ENCODE data around the gene NAT16.
"Not testable (repeated sequence)": the region's sequence is repeated elsewhere in the genome, so short reads cannot be mapped to it uniquely, and the experiment has no call there.

Gene NAT16

GRCh38 chr7:101133621-101134398, 46.3 kb downstream of the NAT16 start:
- H3K4me3 ChIP-seq: no peak overlapping the region
- peaks cover 0 to 3% (median 0%) of the 10 kb centered on the region in 11 experiments; a peak in 4 of 22 replicates for H3K27me3 ChIP-seq
- H3K9me3 ChIP-seq (replicated peaks in 1 of 11): no peaks in the 10 kb centered on the region
- H3K9ac ChIP-seq: no peak overlapping the region; a peak in 1 of 22 replicates
- H4K20me1 ChIP-seq: no peaks in the 10 kb centered on the region; a peak in 1 of 22 replicates
- TF ChIP-seq Cebpa-rat (IDR thresholded peaks at IDR 0.05): no peak
- peak overlapping the region in 1 of 11 experiments; percentile 49; a peak in 1 of 22 replicates for H3K27ac ChIP-seq
- H3K36me3 ChIP-seq: no peaks in the 10 kb centered on the region
- H3K4me1 ChIP-seq: peaks cover 33 to 68% (median 49%) of the 10 kb centered on the region in 10 experiments
- H3K4me2 ChIP-seq: peak overlapping the region; percentile 2 to 93 (median 52); a peak in 17 of 22 replicates

- H3K27ac ChIP-seq; H3K4me3 ChIP-seq; H3K9me3 ChIP-seq (replicated peaks in 1 of 11); H3K9ac ChIP-seq; H4K20me1 ChIP-seq; H3K36me3 ChIP-seq; H3K27me3 ChIP-seq: not testable (repeated sequence)
- Histone ChIP-seq H3K4me2 (peak overlapping the region in 4 of 11 experiments; percentile 62 to 93 (median 73); a peak in 7 of 22 replicates), H3K4me1 (peaks cover 32 to 67% (median 48%) of the 10 kb centered on the region in 10 experiments)
Measured at GRCh38 chr7:101132626-101133600, 47.2 kb downstream of the NAT16 start.

GRCh38 chr7:101129603-101130117, 50.4 kb downstream of the NAT16 start:
- Histone ChIP-seq H3K9me3 (replicated peaks in 1 of 11) (no peaks in the 10 kb centered on the region), H3K4me3 (no peak overlapping the region), H3K4me1 (peaks cover 47 to 67% (median 53%) of the 10 kb centered on the region in 10 experiments), H3K27ac (no peak overlapping the region), H3K27me3 (peaks cover 0 to 12% (median 0%) of the 10 kb centered on the region in 11 experiments; a peak in 2 of 22 replicates), H4K20me1 (no peaks in the 10 kb centered on the region; a peak in 1 of 22 replicates), H3K4me2 (no peak overlapping the region), H3K9ac (no peak overlapping the region), H3K36me3 (no peaks in the 10 kb centered on the region)
- no peak for TF ChIP-seq Cebpa-rat (IDR thresholded peaks at IDR 0.05)

- Histone ChIP-seq H3K9ac (no peak overlapping the region), H3K27ac (no peak overlapping the region), H3K27me3 (peaks cover 0 to 21% (median 0%) of the 10 kb centered on the region in 11 experiments; a peak in 4 of 22 replicates), H3K4me3 (no peak overlapping the region), H3K4me1 (peaks cover 49 to 67% (median 55%) of the 10 kb centered on the region in 10 experiments), H4K20me1 (no peaks in the 10 kb centered on the region), H3K4me2 (peak overlapping the region in 10 of 11 experiments; percentile 77 to 94 (median 89); a peak in 19 of 22 replicates), H3K36me3 (no peaks in the 10 kb centered on the region), H3K9me3 (replicated peaks in 1 of 11) (no peaks in the 10 kb centered on the region)
- no peak for TF ChIP-seq Cebpa-rat (IDR thresholded peaks at IDR 0.05)
Measured at GRCh38 chr7:101128040-101128834, 51.9 kb downstream of the NAT16 start.

- no peaks in the 10 kb centered on the region for H3K36me3 ChIP-seq
- H3K9ac ChIP-seq: peak overlapping the region in 6 of 11 experiments; percentile 1 to 47 (median 37); a peak in 3 of 22 replicates
- peak overlapping the region in 4 of 10 experiments; percentile 20 to 47 (median 36); a peak in 3 of 20 replicates for H3K4me3 ChIP-seq
- peaks cover 53 to 71% (median 62%) of the 10 kb centered on the region in 10 experiments for H3K4me1 ChIP-seq
- H3K27me3 ChIP-seq: peaks cover 0 to 28% (median 0%) of the 10 kb centered on the region in 11 experiments; a peak in 4 of 22 replicates
- H3K9me3 ChIP-seq (replicated peaks in 1 of 11): no peaks in the 10 kb centered on the region
- H3K27ac ChIP-seq: no peak overlapping the region
- TF ChIP-seq Cebpa-rat (IDR thresholded peaks at IDR 0.05): no peak
- H3K4me2 ChIP-seq: peak overlapping the region; percentile 77 to 94 (median 88)
- H4K20me1 ChIP-seq: no peaks in the 10 kb centered on the region
Measured at GRCh38 chr7:101127460-101128039, 52.5 kb downstream of the NAT16 start.

- Histone ChIP-seq H3K27ac (peak within 1 kb of the TSS in 10 of 11 experiments; percentile 55 to 75 (median 72); a peak in 20 of 22 replicates), H3K4me3 (peak within 1 kb of the TSS in 6 of 10 experiments; percentile 10 to 47 (median 34); a peak in 8 of 20 replicates), H4K20me1 (no peaks in the 10 kb centered on the region), H3K27me3 (peaks cover 0 to 28% (median 0%) of the 10 kb centered on the region in 11 experiments; a peak in 4 of 22 replicates), H3K9me3 (replicated peaks in 1 of 11) (no peaks in the 10 kb centered on the region), H3K36me3 (no peaks in the 10 kb centered on the region), H3K9ac (peak within 1 kb of the TSS in 9 of 11 experiments; percentile 33 to 66 (median 47); a peak in 16 of 22 replicates), H3K4me1 (peaks cover 60 to 77% (median 69%) of the 10 kb centered on the region in 10 experiments), H3K4me2 (peak within 1 kb of the TSS; percentile 77 to 94 (median 88))
- TF ChIP-seq Cebpa-rat (IDR thresholded peaks at IDR 0.05): no peak
Measured at GRCh38 chr7:101126651-101127459, 53.2 kb downstream of the NAT16 start, which contains the start of gene SERPINE1. Gene SERPINE1, plus strand, starts transcription at chr7:101127104. Its CDS starts 1,290 bp downstream, at chr7:101128394.
